Globus pallidus (tissue), 1 donor: ENCODE data around the gene SLC35B4.

ENCODE experiments used
- DNase-seq: peaks from one replicate; pipeline ENCODE4 v3.0.0-alpha.2; 2015; ENCODE audit warnings: low spot score

SLC35B4 gene

GRCh38 chr7:134290286-134290685 lies 26.4 kb downstream of the SLC35B4 start:
- DNase-seq, result no peak

DNA sequence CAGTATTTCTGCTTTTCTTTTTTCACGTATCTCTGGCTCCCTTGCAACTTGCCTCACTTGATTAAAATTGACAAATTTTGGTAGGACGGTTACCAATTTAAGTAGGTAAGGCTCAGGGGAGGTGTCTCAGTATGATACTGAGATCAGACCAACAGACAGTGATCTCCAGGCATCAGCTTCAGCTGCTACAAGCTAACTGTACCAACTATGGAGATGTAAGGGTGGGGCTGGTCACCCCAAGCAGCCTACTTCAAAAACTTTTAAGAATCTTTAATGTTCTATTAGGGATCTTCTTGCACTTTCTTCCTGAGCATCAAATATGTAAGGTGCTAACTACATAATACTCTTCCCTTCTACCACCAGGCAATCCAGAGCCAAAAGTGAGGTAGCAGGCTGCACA lies 26.9 kb downstream of the SLC35B4 start:
- no peak for DNase-seq

GRCh38 chr7:134289423-134289822 lies 27.3 kb downstream of the SLC35B4 start:
- peak; percentile 53 for DNase-seq

DNA sequence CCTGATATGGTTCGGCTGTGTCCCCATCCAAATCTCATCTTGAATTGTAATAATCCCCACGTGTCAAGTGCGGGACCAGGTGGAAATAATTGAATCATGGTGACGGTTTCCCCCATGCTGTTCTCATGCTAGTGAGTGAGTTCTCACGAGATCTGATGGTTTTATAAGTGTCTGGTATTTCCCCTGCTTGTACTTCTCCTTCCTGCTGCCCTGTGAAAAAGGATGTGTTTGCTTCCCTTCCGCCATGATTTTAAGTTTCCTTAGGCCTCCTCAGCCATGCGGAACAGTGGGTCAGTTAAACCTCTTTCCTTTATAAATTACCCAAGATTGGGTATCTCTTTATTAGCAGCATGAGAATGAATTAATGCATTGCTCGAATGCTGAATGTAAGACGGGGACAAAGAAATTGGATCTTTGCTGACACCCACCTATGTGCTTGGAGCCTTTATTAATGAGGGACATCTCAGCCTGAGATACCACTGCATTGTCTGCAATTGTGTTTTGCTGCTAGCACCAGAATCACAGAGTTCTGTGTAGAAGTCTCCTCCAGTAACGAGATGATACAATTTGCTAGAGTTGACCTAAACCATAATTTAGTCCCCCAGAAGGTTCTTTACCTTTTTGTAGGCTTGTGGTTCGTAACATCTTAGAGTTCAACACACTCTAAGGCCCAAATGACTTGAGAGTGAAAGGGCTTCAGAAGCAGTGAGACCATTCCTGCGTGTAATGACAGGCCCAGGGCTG lies 28.6 kb downstream of the SLC35B4 start:
- DNase-seq, result no peak

- no peak for DNase-seq
Measured at GRCh38 chr7:134284952-134285351, 31.8 kb downstream of the SLC35B4 start.

- DNase-seq, result no peak
Measured at GRCh38 chr7:134284011-134284410, 32.7 kb downstream of the SLC35B4 start.

DNA sequence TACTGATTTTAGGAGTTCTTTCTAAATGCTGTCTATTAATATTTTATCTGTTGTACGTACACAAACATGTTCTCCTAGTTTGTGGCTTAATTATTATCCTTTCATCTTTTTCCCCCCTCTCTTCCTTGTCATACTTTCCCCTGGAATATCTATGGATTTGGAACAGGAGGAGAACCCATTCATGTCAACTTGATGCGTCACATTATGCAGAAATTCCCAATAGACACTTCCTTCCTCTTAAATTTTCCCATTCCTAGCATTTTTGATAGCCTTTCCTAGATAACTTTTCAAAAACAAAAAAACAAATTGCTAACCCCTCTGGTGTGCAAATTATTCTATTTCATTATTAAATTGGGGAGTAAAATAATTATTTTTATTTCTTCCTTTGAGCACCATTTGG lies 36.2 kb downstream of the SLC35B4 start:
- DNase-seq, result no peak

DNA sequence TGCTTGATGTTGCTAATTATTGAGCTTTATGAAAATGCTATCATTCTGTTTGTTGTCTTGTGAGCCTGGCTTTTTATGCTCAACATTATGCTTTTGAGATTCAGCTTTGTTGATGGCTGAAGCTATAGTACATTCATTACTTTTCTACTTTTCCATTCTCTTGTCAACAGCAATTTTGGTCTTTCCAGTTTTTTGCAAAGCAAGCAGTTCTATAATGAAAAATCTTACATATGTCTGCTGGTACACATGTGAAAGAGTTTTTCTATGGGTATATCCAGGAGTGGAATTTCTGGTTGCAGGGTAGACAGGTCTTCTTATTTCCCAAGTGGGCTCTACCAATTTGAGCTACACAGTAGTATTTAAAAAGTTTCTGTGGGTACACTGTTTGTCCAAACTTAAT lies 36.8 kb downstream of the SLC35B4 start:
- DNase-seq, result no peak

DNA sequence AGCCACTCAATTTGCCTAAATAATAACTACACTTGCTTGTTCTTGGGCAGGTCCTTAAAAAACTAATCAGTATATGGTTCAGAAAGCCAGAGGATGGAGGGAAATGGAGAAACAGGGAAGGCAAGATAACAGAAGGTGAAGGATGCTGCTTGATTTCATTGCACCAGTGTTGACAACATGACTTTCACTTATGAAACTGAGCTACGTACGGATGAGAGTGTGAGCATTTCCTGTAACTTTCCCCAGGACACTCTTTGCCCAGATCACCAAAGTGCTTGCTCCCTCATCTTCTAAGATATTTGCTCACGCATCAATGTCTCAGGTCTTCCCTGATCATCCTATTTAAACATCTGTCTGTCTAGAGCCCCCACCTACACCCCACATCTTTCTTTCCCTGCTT lies 37.4 kb downstream of the SLC35B4 start:
- DNase-seq, result no peak

- DNase-seq, result no peak
Measured at GRCh38 chr7:134278502-134279153, 38.1 kb downstream of the SLC35B4 start.

DNA sequence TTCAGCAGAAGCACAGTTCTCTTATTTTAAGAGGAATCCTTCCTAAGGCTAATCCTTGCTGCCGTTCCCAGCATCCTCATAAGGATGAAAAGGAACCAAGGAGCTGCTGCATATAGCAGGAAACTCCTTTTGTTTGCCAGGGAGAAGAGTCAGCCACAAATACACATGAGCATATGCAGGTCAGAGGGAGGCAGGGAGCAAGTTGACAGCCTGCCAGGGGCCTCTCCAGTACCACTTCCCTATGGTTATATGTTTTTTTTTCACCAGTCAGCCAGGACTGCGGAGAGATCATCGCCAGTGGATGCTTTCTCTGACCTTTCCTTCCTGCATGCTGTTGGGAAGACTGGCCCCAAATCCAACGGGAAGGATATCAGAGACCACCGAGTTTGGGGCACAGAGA lies 39.8 kb downstream of the SLC35B4 start:
- DNase-seq, result no peak

GRCh38 chr7:134262322-134262721 lies 54.4 kb downstream of the SLC35B4 start:
- DNase-seq, result no peak

DNA sequence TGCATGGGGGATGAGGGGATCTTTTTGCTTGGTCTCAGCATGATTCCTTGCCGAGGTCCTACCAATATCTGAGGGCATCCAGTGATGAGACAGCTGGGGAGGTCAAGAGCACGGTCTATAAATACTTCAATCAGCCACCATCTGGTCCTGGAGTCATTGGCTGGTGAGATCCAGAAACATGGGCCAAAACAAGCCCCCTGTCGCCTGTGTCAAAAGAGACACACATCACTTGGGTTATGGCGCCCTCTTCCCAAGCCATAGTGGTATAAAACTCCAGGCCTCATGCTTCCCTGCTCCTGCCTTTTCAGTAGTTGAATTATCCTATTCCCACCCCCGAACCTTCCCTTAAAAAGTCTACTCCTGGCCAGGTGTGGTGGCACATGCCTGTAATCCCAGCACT lies 60.9 kb downstream of the SLC35B4 start:
- no peak for DNase-seq

- no peak for DNase-seq
Measured at GRCh38 chr7:134254311-134254710, 62.4 kb downstream of the SLC35B4 start.

- DNase-seq, result no peak
Measured at GRCh38 chr7:134248196-134248595, 68.5 kb downstream of the SLC35B4 start.

GRCh38 chr7:134246761-134247160 lies 70.0 kb downstream of the SLC35B4 start:
- no peak for DNase-seq

- no peak for DNase-seq
Measured at GRCh38 chr7:134246347-134246746, 70.4 kb downstream of the SLC35B4 start.

GRCh38 chr7:134245253-134245652 lies 71.5 kb downstream of the SLC35B4 start:
- no peak for DNase-seq
